ENCODE data around the gene PIAS4. TPM values are rescaled to one million over a fixed set of nuclear protein-coding genes. Genes with fewer than 3 reads are reported as not detected.

The PIAS4 gene
- total RNA-seq, 2 donors from 2014 or later, result 25.1 to 27.7 TPM

GRCh38 chr19:4015705-4016402 is 8.3 kb downstream of the PIAS4 start:
- no peak for ATAC-seq
- intact Hi-C loops (cut with DNase I, micrococcal nuclease), result no loop called here
- DNase-seq, result no peak

- ATAC-seq (no peak), DNase-seq (no peak)
- intact Hi-C loops (cut with DNase I, micrococcal nuclease), result no loop called here
Measured at GRCh38 chr19:4016486-4016885, 8.9 kb downstream of the PIAS4 start.

GRCh38 chr19:4016903-4017638 is 9.5 kb downstream of the PIAS4 start:
- intact Hi-C loops (cut with DNase I, micrococcal nuclease), result no loop called here
- ATAC-seq (no peak), DNase-seq (no peak)

GRCh38 chr19:4018140-4018613 is 10.6 kb downstream of the PIAS4 start:
- ATAC-seq (no peak), DNase-seq (no peak)
- intact Hi-C loops (cut with DNase I, micrococcal nuclease), result no loop called here

- ATAC-seq (peak; percentile 2), DNase-seq (no peak)
- intact Hi-C loops (cut with DNase I, micrococcal nuclease), result no loop called here
Measured at GRCh38 chr19:4018775-4019504, 11.4 kb downstream of the PIAS4 start.

- DNase-seq (no peak), ATAC-seq (peak; percentile 48)
- intact Hi-C loops (cut with DNase I, micrococcal nuclease), result no loop called here
Measured at GRCh38 chr19:4019578-4019977, 12.0 kb downstream of the PIAS4 start.

- no peak for ATAC-seq
- intact Hi-C loops (cut with DNase I, micrococcal nuclease), result no loop called here
- DNase-seq, result no peak
Measured at GRCh38 chr19:4023600-4024398, 16.3 kb downstream of the PIAS4 start.

GRCh38 chr19:4025317-4025716 is 17.8 kb downstream of the PIAS4 start:
- intact Hi-C loops (cut with DNase I, micrococcal nuclease), result no loop called here
- ATAC-seq, result peak; percentile 10
- DNase-seq, result no peak

- ATAC-seq (no peak), DNase-seq (no peak)
- intact Hi-C loops (cut with DNase I, micrococcal nuclease), result no loop called here
Measured at GRCh38 chr19:4027146-4027545, 19.6 kb downstream of the PIAS4 start.

- no peak for ATAC-seq
- DNase-seq, result no peak
Measured at GRCh38 chr19:4028334-4029246, 21.1 kb downstream of the PIAS4 start.

GRCh38 chr19:4029247-4029614 is 21.7 kb downstream of the PIAS4 start:
- intact Hi-C loops (cut with DNase I, micrococcal nuclease), result no loop called here
- DNase-seq (no peak), ATAC-seq (no peak)

More at GRCh38 chr19:4028334-4029246, 21.1 kb downstream of the PIAS4 start:
- intact Hi-C loops (cut with DNase I, micrococcal nuclease), result no loop called here

- no peak for ATAC-seq
- intact Hi-C loops (cut with DNase I, micrococcal nuclease), result no loop called here
- no peak for DNase-seq
Measured at GRCh38 chr19:4030552-4030951, 23.0 kb downstream of the PIAS4 start.

GRCh38 chr19:4030981-4031380 is 23.4 kb downstream of the PIAS4 start:
- DNase-seq (no peak), ATAC-seq (no peak)
- intact Hi-C loops (cut with DNase I, micrococcal nuclease), result no loop called here

GRCh38 chr19:4031420-4031819 is 23.9 kb downstream of the PIAS4 start:
- DNase-seq (no peak), ATAC-seq (no peak)
- intact Hi-C loops (cut with DNase I, micrococcal nuclease), result no loop called here

GRCh38 chr19:4032436-4032835 is 24.9 kb downstream of the PIAS4 start:
- DNase-seq (no peak), ATAC-seq (no peak)
- intact Hi-C loops (cut with DNase I, micrococcal nuclease), result no loop called here

- intact Hi-C loops (cut with DNase I, micrococcal nuclease), result no loop called here
- ATAC-seq (no peak), DNase-seq (no peak)
Measured at GRCh38 chr19:4033028-4033956, 25.8 kb downstream of the PIAS4 start.
